MCF 10A (cell line): ENCODE measurements around the gene TTC3. TPM values are rescaled to one million over a fixed set of nuclear protein-coding genes. Genes with fewer than 3 reads are reported as not detected.

Experiments used
- BruUV-seq: library from RNA; stranded (reverse); fragments of 400-500 nt; replicated peaks from 2 replicates; lab custom pipeline; 2021; lab: Mats Ljungman, UMichigan
- CTCF ChIA-PET: fragments of 300-600 bp; sonication (Branson Sonifier 250); formaldehyde crosslinking; extraction: SDS; loops from one replicate; lab custom pipeline; 2021; ENCODE audit warnings: antibody characterized with exemption, inconsistent platforms; lab: Yijun Ruan, JAX
- POLR2A ChIA-PET: fragments of 300-600, 350-650 bp; sonication (Branson Sonifier 250); formaldehyde crosslinking; extraction: SDS; loops from one replicate; lab custom pipeline; 2020; ENCODE audit warnings: antibody characterized with exemption, inconsistent platforms; lab: Yijun Ruan, JAX
- DNase-seq: peaks from one replicate; pipeline ENCODE4 v3.0.0-alpha.2; 2018; ENCODE audit not compliant: unreplicated experiment
- H3K27ac Mint-ChIP-seq: one replicate; pipeline ENCODE4 v1.8.0; 2022; ENCODE audit warnings: mild to moderate bottlenecking, low read depth, mixed read lengths; ENCODE audit not compliant: unreplicated experiment
- H3K27me3 Mint-ChIP-seq: one replicate; pipeline ENCODE4 v1.8.0; 2022; ENCODE audit warnings: mixed read lengths; ENCODE audit not compliant: insufficient read depth, unreplicated experiment
- H3K36me3 Mint-ChIP-seq: one replicate; pipeline ENCODE4 v1.8.0; 2022; ENCODE audit warnings: mild to moderate bottlenecking, moderate library complexity, mixed read lengths; ENCODE audit not compliant: insufficient read depth, unreplicated experiment
- H3K4me1 Mint-ChIP-seq: one replicate; pipeline ENCODE4 v1.8.0; 2022; ENCODE audit warnings: mixed read lengths; ENCODE audit not compliant: insufficient read depth, unreplicated experiment
- H3K4me3 Mint-ChIP-seq: one replicate; pipeline ENCODE4 v1.8.0; 2022; ENCODE audit warnings: mild to moderate bottlenecking, moderate library complexity, mixed read lengths; ENCODE audit not compliant: unreplicated experiment
- H3K9me3 Mint-ChIP-seq: one replicate; pipeline ENCODE4 v1.8.0; 2022; ENCODE audit warnings: mixed read lengths; ENCODE audit not compliant: unreplicated experiment
- intact Hi-C: fragments of 100-400 bp; cut with micrococcal nuclease; formaldehyde crosslinking; loops from 2 replicates; pipeline ENCODE4 v1.14.1; 2022
- total RNA-seq: library from RNA; stranded (reverse); gene quantifications from 2 replicates; pipeline ENCODE4 v1.2.3, GENCODE V29; 2022
- TF ChIP-seq, protein P1 (sequence below): fragments of 200-600 bp; IDR thresholded peaks from one replicate; pipeline ENCODE4 v1.8.0; 2022; ENCODE audit warnings: antibody characterized with exemption, mild to moderate bottlenecking; ENCODE audit not compliant: unreplicated experiment

TTC3 gene
- total RNA-seq, 1 experiment from 2014 or later: 74.4 TPM

- DNase-seq: peak; percentile 13
- CTCF ChIA-PET: interaction anchor here (0.7 kb wide), 1 partner anchor 108 kb away, joined by 3 read pairs; no protein-coding TSS in a partner anchor
- TF ChIP-seq, protein P1, sequence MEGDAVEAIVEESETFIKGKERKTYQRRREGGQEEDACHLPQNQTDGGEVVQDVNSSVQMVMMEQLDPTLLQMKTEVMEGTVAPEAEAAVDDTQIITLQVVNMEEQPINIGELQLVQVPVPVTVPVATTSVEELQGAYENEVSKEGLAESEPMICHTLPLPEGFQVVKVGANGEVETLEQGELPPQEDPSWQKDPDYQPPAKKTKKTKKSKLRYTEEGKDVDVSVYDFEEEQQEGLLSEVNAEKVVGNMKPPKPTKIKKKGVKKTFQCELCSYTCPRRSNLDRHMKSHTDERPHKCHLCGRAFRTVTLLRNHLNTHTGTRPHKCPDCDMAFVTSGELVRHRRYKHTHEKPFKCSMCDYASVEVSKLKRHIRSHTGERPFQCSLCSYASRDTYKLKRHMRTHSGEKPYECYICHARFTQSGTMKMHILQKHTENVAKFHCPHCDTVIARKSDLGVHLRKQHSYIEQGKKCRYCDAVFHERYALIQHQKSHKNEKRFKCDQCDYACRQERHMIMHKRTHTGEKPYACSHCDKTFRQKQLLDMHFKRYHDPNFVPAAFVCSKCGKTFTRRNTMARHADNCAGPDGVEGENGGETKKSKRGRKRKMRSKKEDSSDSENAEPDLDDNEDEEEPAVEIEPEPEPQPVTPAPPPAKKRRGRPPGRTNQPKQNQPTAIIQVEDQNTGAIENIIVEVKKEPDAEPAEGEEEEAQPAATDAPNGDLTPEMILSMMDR: no peak
Observed at GRCh38 chr21:37118187-37118826, 45.3 kb downstream of the TTC3 start.

GRCh38 chr21:37119421-37120218, 46.6 kb downstream of the TTC3 start:
- Mint-ChIP-seq H3K36me3 (peaks cover 35% of the 10 kb centered on the region), H3K4me3 (no peak overlapping the region), H3K27ac (no peak overlapping the region), H3K9me3 (no peaks in the 10 kb centered on the region), H3K27me3 (no peaks in the 10 kb centered on the region), H3K4me1 (peaks cover 22% of the 10 kb centered on the region)
- DNase-seq: no peak
- POLR2A ChIA-PET: no interaction called here
- intact Hi-C loops: no loop called here
- no TSS peak for BruUV-seq
- CTCF ChIA-PET: no interaction called here
- TF ChIP-seq, protein P1: no peak

More at GRCh38 chr21:37118187-37118826, 45.3 kb downstream of the TTC3 start:
- intact Hi-C loops: no loop called here
- peak overlapping the region; percentile 57 for H3K27ac Mint-ChIP-seq
- H3K4me3 Mint-ChIP-seq: no peak overlapping the region
- POLR2A ChIA-PET: no interaction called here
- peaks cover 24% of the 10 kb centered on the region for H3K36me3 Mint-ChIP-seq
- BruUV-seq: no TSS peak
- H3K9me3 Mint-ChIP-seq: no peaks in the 10 kb centered on the region
- no peaks in the 10 kb centered on the region for H3K27me3 Mint-ChIP-seq
- H3K4me1 Mint-ChIP-seq: peaks cover 22% of the 10 kb centered on the region

DNA sequence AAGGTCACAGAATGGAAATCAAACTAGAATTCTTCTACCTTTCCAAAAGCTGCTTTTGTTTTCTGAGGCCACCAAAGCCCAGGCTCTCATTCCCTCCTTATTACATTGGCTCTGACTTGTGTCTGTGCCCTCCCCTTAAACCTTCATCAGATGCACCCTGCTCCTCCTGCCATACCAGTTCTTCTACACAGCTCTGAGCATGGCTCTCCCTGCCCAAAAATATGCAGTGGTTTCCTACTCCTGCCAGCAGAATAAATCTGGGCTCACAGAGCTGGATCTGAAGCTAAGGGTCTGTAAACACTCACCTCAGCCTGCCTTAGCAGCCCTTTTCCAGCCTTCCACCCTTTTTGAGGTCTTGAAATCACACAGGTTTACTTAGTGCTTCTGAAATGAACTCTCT, 55.0 kb downstream of the TTC3 start:
- no peak for DNase-seq
- TF ChIP-seq, protein P1: no peak
- BruUV-seq: no TSS peak
- Mint-ChIP-seq H3K36me3 (peaks cover 76% of the 10 kb centered on the region), H3K4me3 (no peak overlapping the region), H3K27ac (no peak overlapping the region), H3K9me3 (no peaks in the 10 kb centered on the region), H3K4me1 (no peaks in the 10 kb centered on the region), H3K27me3 (no peaks in the 10 kb centered on the region)
- POLR2A ChIA-PET: interaction anchor here (0.7 kb wide), 2 partner anchors 35 to 1210 kb away, joined by 3 read pairs; no protein-coding TSS in a partner anchor
- CTCF ChIA-PET: no interaction called here
- intact Hi-C loops: no loop called here

- TF ChIP-seq, protein P1: no peak
- Mint-ChIP-seq H3K27ac (no peak overlapping the region), H3K36me3 (peaks cover 73% of the 10 kb centered on the region), H3K4me1 (no peaks in the 10 kb centered on the region), H3K27me3 (no peaks in the 10 kb centered on the region), H3K9me3 (no peaks in the 10 kb centered on the region), H3K4me3 (no peak overlapping the region)
- BruUV-seq: no TSS peak
- POLR2A ChIA-PET: interaction anchor here (0.7 to 0.9 kb wide), 2 partner anchors 8 to 34 kb away, joined by 3 to 4 read pairs; no protein-coding TSS in a partner anchor
- CTCF ChIA-PET: no interaction called here
- peak; percentile 50 for DNase-seq
- intact Hi-C loops: no loop called here
Observed at GRCh38 chr21:37130971-37131370, 57.9 kb downstream of the TTC3 start.
